T-helper 1 cell treated with Interleukin-12 subunit alpha and Interleukin-12 subunit beta and Interleukin-4 antibody, amounts not matched to agents 30 μg/mL and 1 μg/mL, for 36 hours (primary cell): ENCODE results near the gene HOXA2.

Source experiments
- H3K27ac Mint-ChIP-seq: one replicate; pipeline ENCODE4 v1.8.0; 2021; ENCODE audit warnings: mild to moderate bottlenecking, mixed read lengths
- H3K27me3 Mint-ChIP-seq: one replicate; pipeline ENCODE4 v1.8.0; 2021; ENCODE audit warnings: low read depth, mixed read lengths
- H3K36me3 Mint-ChIP-seq: one replicate; pipeline ENCODE4 v1.8.0; 2021; ENCODE audit warnings: low read depth, mixed read lengths
- H3K4me1 Mint-ChIP-seq: one replicate; pipeline ENCODE4 v1.8.0; 2021; ENCODE audit warnings: low read depth, mixed read lengths
- H3K4me3 Mint-ChIP-seq: one replicate; pipeline ENCODE4 v1.8.0; 2021; ENCODE audit warnings: mild to moderate bottlenecking, moderate library complexity, mixed read lengths
- H3K9me3 Mint-ChIP-seq: one replicate; pipeline ENCODE4 v1.8.0; 2021; ENCODE audit warnings: mixed read lengths

The HOXA2 gene

DNA sequence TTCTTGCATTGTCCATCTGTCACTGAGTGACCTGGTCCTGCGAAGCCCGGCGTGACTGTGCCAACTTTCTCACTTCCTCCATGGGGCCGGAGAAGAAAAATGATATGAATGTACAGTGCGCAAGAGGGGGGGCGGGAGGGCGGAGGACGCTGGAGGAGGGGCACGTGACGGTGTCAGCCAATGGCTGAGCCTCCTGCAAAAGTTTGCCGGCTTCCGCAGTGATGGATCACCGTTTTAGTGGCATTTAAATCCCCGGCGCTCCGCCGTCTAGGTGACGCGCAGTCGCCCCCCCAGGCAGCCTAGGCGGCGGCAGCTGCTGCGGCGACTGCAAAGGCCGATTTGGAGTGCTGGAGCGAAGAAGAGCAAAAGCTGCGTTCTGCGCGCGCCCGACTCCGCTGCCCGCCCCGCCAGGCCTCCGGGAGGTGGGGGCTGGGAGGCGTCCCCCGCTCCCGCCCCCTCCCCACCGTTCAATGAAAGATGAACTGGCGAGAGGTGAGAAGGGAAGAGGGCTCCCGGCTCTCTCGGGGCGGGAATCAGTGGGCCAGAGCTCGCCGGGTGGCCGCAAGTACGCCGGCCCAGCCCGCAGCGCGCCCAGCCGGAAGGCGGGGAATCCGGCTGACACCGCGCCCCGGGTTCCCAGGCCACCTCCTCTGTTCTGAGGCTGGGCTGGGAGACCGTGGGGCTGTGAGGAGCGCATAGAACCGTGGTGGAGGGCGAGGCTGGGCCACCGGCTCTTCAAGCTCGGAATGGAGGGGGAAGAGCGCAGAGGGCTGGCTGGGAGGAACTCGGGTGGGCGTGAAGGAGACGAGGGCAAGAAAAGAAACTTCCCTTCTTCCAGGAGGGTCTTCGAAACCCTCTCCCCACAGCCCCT, 6.4 kb downstream of the HOXA2 start, which contains the start of gene HOXA1:
Gene HOXA1 (minus strand): TSS at position 104 of the 871 bp plus-strand sequence. CDS start 88 bp downstream, at position 16.
- Mint-ChIP-seq H3K36me3 (peaks cover 12% of the 10 kb centered on the region), H3K27ac (peak within 1 kb of the TSS; percentile 73), H3K4me3 (peak within 1 kb of the TSS; percentile 80), H3K9me3 (no peaks in the 10 kb centered on the region), H3K27me3 (peaks cover 87% of the 10 kb centered on the region), H3K4me1 (peaks cover 12% of the 10 kb centered on the region)

DNA sequence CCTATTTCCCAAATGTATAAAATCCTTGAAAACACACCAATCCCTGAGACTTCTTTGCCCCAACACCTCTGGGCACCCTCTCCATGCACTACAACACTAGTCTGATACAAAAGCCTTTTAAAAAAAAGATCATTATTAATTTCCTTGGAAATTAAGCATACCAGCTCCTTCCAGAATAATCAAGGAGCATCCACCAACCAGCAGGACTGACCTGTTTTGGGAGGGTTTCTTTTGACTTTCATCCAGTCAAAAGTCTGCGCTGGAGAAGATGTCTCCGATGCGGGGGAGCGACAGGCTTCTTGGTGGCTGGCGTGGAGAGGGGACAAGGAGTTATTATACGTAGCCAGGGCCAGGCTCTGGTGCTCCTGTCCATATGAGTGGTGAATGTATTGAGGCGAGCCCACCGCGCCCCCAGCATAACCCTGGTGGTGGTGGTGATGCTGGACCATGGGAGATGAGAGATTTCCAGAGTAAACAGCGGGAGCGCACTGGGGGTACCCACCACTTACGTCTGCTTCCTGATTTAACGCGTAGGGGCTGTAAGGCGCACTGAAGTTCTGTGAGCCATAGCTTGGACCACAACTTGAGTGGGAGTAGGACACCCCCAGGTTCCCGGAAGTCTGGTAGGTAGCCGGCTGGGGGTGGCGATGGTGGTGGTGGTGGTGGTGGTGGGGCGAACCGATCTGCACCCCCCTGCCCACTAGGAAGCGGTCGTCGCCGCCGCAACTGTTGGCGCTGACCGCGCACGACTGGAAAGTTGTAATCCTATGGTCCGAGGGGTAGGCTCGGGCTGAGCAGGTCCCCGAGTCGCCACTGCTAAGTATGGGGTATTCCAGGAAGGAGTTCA, 7.2 kb downstream of the HOXA2 start:
- peaks cover 9% of the 10 kb centered on the region for H3K36me3 Mint-ChIP-seq
- H3K27me3 Mint-ChIP-seq, result peaks cover 87% of the 10 kb centered on the region
- H3K9me3 Mint-ChIP-seq, result no peaks in the 10 kb centered on the region
- peak overlapping the region; percentile 80 for H3K4me3 Mint-ChIP-seq
- peaks cover 12% of the 10 kb centered on the region for H3K4me1 Mint-ChIP-seq
- peak overlapping the region; percentile 73 for H3K27ac Mint-ChIP-seq

GRCh38 chr7:27094304-27095049, 8.0 kb downstream of the HOXA2 start:
- Mint-ChIP-seq H3K4me1 (peaks cover 12% of the 10 kb centered on the region), H3K36me3 (peaks cover 6% of the 10 kb centered on the region), H3K9me3 (no peaks in the 10 kb centered on the region), H3K27ac (no peak overlapping the region), H3K27me3 (peaks cover 87% of the 10 kb centered on the region), H3K4me3 (peak overlapping the region; percentile 11)

- no peaks in the 10 kb centered on the region for H3K36me3 Mint-ChIP-seq
- H3K4me1 Mint-ChIP-seq, result peaks cover 10% of the 10 kb centered on the region
- H3K27me3 Mint-ChIP-seq, result peaks cover 88% of the 10 kb centered on the region
- no peak overlapping the region for H3K27ac Mint-ChIP-seq
- no peak overlapping the region for H3K4me3 Mint-ChIP-seq
- H3K9me3 Mint-ChIP-seq, result no peaks in the 10 kb centered on the region
These were observed 9.1 kb downstream of the HOXA2 start for GRCh38 chr7:27093184-27093895.

DNA sequence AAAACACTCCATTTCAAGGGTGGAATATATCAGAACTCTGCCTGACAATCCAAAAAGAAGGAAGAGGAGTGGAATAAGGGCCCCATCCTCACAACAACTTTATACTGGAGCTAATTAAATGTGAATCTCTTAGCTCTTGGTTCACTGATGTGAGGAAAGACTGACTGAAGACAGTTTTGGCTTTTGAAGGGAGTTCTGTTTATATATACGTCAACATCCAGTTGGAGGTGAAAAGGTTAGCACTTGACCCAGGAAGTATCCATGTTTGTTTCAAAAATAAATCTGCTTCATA, 9.7 kb downstream of the HOXA2 start:
- peaks cover 90% of the 10 kb centered on the region for H3K27me3 Mint-ChIP-seq
- no peaks in the 10 kb centered on the region for H3K36me3 Mint-ChIP-seq
- no peak overlapping the region for H3K4me3 Mint-ChIP-seq
- peaks cover 10% of the 10 kb centered on the region for H3K4me1 Mint-ChIP-seq
- H3K9me3 Mint-ChIP-seq, result no peaks in the 10 kb centered on the region
- H3K27ac Mint-ChIP-seq, result no peak overlapping the region

DNA sequence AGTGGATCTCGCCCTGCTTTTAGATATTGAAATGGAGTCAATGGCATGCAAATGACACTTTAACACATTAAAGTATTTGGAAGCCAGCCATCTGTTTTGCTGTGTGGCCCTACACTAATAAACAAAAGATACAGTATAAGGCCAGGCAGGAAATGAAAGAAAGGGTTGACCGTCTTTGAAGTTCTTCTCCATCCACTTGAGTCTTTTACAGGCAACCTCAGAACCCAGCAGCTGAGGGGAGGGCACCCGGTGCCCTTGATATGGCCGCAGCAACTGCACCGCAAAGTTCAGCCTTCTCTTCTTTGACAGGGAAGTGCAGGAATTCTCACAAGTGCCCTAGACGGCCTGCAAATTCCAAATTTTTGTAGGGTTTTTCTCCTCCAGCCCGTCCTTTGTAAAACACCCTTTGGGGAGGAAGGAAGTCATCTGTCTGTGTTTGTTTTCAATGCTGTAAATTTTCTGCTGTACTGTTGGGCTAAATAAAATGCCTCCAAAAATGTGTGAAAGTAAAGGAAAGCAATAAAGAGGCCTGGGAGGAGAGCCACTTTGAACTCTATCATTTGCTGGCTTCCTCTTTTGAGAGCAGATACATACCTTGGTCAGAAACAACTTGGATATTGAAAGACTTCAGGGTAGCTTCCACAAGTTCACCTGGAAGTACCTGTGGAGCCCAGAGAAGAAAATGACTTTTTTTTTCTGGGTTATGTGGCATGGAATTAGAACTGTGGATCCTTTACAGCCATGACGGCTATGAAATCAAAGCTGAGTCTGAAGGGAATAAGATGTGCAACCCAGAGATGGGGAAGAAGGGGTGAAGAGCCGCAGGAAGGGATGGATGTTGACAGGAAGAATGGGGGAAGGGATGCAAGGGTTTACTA, 10.3 kb downstream of the HOXA2 start:
- H3K27me3 Mint-ChIP-seq, result peaks cover 90% of the 10 kb centered on the region
- peaks cover 11% of the 10 kb centered on the region for H3K4me1 Mint-ChIP-seq
- no peaks in the 10 kb centered on the region for H3K36me3 Mint-ChIP-seq
- no peak overlapping the region for H3K4me3 Mint-ChIP-seq
- H3K9me3 Mint-ChIP-seq, result no peaks in the 10 kb centered on the region
- H3K27ac Mint-ChIP-seq, result no peak overlapping the region

DNA sequence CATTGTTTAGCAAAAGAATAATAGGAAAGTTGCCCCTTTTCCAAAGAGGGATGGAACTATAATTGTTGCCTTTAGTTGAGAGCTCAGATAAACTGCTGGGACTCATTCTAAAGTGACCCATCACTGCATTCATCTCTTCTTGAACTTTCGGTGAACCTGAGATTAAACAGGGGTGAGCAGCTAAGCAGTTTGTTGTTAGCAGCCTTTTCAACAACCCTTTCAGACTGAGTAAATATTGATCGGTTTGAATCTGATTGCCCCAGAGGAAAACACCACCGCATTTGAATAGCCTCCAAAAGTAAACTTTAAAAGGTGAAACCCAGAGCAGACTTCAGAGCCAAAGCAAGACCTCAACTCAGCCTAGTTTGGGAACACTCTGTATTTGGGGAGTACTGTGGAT, 11.4 kb downstream of the HOXA2 start:
- H3K27ac Mint-ChIP-seq, result peak overlapping the region; percentile 39
- H3K9me3 Mint-ChIP-seq, result no peaks in the 10 kb centered on the region
- peaks cover 91% of the 10 kb centered on the region for H3K27me3 Mint-ChIP-seq
- no peaks in the 10 kb centered on the region for H3K36me3 Mint-ChIP-seq
- no peak overlapping the region for H3K4me3 Mint-ChIP-seq
- H3K4me1 Mint-ChIP-seq, result peaks cover 9% of the 10 kb centered on the region

DNA sequence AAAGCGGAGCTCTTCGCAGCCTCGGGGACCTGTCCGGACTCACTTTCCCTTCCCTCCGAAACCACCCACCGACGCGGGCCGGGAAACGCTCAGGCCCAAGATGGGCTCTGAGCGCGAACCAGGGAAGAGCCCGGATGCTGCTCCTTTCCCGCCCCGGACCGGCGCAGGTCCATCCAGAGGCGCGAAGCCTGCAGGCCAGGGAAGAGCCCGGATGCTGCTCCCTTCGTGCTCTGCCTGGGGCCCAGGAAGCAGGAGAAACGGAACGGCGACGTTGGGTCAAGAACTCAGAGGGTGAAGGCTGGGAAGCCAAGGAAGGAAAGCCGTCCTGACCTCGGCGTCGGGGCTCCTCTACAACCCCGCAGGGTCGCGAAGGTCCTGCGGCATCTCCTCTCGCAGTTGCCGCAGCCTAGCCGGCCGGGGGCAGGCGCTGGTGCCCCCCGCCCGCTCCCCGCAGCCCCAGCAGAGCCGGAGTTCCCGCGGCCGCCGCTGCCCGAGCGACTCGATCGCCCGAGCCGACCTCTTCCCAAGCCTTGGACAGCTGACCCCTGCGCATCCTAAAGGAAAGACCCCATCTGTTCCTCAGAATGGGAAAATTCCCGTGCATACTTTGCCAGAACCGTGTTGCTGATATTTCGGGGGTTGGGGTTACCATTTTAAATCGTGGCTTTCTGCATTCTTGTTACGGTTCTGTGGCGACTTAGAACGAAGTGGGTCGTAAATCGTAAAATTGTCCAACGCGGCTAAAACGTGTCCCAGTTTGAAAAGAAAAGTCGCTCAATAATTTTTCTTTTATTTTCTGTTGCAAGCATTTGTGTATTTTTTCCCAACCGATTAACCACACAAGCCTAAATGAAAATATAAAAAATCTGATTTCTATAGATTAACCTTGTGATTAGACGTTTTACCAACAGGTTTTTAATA, 14.2 kb downstream of the HOXA2 start:
- Mint-ChIP-seq H3K36me3 (no peaks in the 10 kb centered on the region), H3K4me1 (peaks cover 3% of the 10 kb centered on the region), H3K27ac (no peak overlapping the region), H3K9me3 (no peaks in the 10 kb centered on the region), H3K27me3 (peaks cover 81% of the 10 kb centered on the region), H3K4me3 (no peak overlapping the region)

GRCh38 chr7:27083646-27084045, 18.8 kb downstream of the HOXA2 start:
- Mint-ChIP-seq H3K9me3 (no peaks in the 10 kb centered on the region), H3K36me3 (no peaks in the 10 kb centered on the region), H3K4me1 (peaks cover 7% of the 10 kb centered on the region), H3K4me3 (no peak overlapping the region), H3K27ac (no peak overlapping the region), H3K27me3 (peaks cover 35% of the 10 kb centered on the region)

DNA sequence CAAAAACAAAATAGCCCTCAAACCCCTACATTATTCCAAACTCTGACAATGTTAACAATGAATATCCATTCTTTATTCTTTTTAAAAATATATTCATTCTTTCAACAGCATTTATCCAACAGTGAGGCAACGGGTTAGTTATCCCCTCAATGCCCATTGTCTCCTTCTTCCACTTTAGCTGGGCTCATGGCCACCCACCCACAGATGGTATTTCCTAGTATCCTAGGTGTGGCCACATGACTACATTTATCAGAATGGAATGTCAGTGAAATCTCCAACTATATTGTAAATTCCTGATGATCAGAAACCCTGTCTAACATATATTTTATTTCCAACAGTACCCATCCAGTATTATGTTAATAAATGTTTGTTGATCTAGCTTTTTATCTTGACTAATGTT, 20.3 kb downstream of the HOXA2 start:
- Mint-ChIP-seq H3K9me3 (no peaks in the 10 kb centered on the region), H3K27ac (no peak overlapping the region), H3K27me3 (peaks cover 22% of the 10 kb centered on the region), H3K36me3 (no peaks in the 10 kb centered on the region), H3K4me1 (peaks cover 5% of the 10 kb centered on the region), H3K4me3 (no peak overlapping the region)

GRCh38 chr7:27080844-27081436, 21.5 kb downstream of the HOXA2 start:
- H3K4me1 Mint-ChIP-seq, result peaks cover 5% of the 10 kb centered on the region
- peaks cover 16% of the 10 kb centered on the region for H3K27me3 Mint-ChIP-seq
- no peak overlapping the region for H3K4me3 Mint-ChIP-seq
- no peaks in the 10 kb centered on the region for H3K36me3 Mint-ChIP-seq
- H3K9me3 Mint-ChIP-seq, result no peaks in the 10 kb centered on the region
- H3K27ac Mint-ChIP-seq, result no peak overlapping the region

- Mint-ChIP-seq H3K27me3 (peaks cover 12% of the 10 kb centered on the region), H3K4me3 (no peak overlapping the region), H3K4me1 (peaks cover 5% of the 10 kb centered on the region), H3K27ac (no peak overlapping the region), H3K9me3 (no peaks in the 10 kb centered on the region), H3K36me3 (no peaks in the 10 kb centered on the region)
These were observed 23.1 kb downstream of the HOXA2 start for GRCh38 chr7:27079234-27079975.
